ENCODE data around the gene FES.

The FES gene

DNA sequence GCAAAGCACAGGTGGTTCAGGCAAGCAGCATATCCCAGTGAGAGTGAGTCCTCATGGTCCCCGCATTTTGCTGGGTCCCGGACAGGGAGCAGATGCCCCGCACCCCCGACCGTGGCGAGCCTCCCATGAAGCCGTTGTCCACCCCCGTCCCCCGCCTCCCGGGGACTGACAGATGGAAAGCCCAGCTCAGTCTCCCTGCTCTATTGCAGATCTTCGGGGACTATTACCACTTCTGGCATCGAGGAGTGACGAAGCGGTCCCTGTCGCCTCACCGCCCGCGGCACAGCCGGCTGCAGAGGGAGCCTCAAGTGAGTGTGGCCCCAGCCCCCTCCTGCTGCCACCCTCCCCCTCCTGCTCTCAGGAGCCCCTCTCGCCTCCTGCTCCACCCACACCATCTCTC lies 8.3 kb upstream of the FES start:
- DNase-seq (ENCODE audit: low spot score), result no peak

DNA sequence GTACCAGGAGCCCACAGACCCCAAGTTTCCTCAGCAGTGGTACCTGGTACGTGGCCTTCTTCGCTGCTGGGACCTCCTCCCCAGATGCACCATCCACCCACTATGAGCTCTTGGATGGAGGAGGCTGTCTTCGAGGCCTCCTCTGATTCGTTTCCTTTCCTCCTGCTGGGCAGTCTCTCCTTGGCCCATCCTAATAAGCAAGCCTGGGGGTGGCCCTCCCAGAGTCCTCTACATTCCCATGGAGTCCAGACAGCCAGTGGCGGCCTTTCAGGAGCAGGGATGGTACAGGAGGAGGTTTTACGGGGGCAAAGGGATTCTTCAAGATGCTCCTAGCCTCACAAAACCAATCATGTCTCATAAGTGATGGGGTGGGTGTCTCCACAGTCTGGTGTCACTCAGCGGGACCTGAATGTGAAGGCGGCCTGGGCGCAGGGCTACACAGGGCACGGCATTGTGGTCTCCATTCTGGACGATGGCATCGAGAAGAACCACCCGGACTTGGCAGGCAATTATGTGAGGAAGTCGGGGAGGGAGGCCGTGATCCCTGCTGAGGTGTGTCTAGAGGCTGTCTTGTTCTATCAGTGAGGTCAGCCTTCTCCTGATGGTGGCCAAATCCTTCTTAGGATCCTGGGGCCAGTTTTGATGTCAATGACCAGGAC lies 7.7 kb upstream of the FES start:
- no peak for DNase-seq (ENCODE audit: low spot score)

DNA sequence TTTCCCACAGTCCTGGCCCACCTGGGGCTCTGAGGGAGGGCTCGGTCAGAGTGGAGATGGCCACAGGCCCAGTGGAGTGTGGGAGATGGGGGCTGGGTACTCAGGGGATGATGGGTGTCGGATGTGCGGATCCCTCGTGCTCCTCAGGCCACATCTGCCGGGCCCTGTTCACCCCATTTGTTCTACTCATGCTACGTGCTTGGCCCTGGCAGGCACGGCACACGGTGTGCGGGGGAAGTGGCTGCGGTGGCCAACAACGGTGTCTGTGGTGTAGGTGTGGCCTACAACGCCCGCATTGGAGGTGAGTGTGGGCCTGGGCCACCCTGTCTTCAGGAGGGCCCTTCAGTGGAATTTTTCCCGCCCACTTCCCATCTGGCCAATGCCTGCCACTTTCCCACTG lies 7.0 kb upstream of the FES start:
- DNase-seq (ENCODE audit: low spot score), result no peak

DNA sequence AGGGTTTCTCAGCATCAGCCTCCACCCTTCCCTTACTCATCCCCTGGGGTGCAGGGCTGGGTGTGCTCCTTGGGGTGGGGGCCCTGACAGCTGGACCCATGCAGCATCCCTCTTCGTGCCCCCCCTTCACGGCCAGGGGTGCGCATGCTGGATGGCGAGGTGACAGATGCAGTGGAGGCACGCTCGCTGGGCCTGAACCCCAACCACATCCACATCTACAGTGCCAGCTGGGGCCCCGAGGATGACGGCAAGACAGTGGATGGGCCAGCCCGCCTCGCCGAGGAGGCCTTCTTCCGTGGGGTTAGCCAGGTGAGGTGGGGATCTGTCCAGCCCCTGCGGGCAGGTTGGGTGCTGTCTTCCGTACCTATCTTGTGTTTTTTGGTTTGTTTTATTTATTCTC lies 6.3 kb upstream of the FES start:
- no peak for DNase-seq (ENCODE audit: low spot score)

DNA sequence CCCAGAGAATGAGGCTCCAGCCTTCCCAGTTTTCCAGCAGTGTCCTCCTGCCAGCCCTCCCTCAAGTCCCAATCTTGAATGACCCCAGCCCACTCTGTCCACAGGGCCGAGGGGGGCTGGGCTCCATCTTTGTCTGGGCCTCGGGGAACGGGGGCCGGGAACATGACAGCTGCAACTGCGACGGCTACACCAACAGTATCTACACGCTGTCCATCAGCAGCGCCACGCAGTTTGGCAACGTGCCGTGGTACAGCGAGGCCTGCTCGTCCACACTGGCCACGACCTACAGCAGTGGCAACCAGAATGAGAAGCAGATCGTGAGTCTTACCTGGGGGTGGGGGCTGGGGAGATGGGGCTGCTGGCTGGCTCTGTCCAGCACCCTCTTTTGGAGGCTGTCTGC lies 5.6 kb upstream of the FES start:
- no peak for DNase-seq (ENCODE audit: low spot score)

DNA sequence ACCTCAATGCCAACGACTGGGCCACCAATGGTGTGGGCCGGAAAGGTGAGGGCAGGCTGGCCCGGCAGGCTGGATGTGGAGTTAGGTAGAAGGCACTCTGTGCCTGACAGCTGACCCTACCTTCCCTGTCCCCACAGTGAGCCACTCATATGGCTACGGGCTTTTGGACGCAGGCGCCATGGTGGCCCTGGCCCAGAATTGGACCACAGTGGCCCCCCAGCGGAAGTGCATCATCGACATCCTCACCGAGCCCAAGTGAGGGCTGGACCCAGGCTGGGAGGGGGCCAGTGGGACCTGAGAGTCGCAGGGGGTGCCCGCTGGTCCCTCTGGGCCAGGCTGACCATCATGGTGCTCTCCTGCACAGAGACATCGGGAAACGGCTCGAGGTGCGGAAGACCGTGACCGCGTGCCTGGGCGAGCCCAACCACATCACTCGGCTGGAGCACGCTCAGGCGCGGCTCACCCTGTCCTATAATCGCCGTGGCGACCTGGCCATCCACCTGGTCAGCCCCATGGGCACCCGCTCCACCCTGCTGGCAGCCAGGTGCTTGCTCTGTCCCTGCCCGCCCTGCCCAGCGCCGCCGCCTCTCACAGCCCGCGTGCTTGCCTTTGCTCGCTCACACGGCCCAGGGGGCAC lies 4.5 kb upstream of the FES start:
- no peak for DNase-seq (ENCODE audit: low spot score)

DNA sequence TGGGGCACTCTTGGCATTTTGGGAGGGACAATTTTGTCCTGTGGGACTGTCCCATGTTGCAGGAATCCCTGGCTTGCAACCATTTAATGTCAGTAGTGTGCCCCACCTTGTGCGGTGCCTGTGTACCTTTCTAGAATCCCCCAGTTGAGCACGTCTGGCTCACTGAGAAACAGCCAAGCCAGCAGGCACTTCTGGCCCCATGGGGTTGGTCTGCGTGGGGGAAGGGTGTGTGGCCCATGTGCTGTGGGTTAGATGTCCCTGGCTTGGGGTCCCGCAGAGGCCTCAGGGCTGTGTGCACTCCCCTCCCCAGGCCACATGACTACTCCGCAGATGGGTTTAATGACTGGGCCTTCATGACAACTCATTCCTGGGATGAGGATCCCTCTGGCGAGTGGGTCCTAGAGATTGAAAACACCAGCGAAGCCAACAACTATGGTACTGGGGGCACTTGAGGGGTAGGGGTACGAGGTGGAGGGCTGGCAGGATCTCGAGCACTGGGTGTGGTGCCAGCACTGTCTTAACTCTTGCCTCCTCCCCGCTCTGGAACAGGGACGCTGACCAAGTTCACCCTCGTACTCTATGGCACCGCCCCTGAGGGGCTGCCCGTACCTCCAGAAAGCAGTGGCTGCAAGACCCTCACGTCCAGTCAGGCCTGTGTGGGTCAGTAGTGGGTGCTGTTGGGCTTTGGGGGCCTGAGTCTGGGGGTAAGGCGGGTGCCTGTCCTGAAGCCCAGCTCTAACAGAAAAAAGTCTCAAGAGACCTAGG lies 3.7 kb upstream of the FES start:
- no peak for DNase-seq (ENCODE audit: low spot score)

DNA sequence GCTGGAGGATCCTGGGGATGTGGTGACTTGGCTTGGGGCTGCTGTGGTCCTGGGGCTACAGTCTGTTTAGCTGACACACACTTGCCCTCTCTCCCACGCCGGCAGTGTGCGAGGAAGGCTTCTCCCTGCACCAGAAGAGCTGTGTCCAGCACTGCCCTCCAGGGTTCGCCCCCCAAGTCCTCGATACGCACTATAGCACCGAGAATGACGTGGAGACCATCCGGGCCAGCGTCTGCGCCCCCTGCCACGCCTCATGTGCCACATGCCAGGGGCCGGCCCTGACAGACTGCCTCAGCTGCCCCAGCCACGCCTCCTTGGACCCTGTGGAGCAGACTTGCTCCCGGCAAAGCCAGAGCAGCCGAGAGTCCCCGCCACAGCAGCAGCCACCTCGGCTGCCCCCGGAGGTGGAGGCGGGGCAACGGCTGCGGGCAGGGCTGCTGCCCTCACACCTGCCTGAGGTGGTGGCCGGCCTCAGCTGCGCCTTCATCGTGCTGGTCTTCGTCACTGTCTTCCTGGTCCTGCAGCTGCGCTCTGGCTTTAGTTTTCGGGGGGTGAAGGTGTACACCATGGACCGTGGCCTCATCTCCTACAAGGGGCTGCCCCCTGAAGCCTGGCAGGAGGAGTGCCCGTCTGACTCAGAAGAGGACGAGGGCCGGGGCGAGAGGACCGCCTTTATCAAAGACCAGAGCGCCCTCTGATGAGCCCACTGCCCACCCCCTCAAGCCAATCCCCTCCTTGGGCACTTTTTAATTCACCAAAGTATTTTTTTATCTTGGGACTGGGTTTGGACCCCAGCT lies 2.9 kb upstream of the FES start:
- DNase-seq (ENCODE audit: low spot score), result no peak

DNA sequence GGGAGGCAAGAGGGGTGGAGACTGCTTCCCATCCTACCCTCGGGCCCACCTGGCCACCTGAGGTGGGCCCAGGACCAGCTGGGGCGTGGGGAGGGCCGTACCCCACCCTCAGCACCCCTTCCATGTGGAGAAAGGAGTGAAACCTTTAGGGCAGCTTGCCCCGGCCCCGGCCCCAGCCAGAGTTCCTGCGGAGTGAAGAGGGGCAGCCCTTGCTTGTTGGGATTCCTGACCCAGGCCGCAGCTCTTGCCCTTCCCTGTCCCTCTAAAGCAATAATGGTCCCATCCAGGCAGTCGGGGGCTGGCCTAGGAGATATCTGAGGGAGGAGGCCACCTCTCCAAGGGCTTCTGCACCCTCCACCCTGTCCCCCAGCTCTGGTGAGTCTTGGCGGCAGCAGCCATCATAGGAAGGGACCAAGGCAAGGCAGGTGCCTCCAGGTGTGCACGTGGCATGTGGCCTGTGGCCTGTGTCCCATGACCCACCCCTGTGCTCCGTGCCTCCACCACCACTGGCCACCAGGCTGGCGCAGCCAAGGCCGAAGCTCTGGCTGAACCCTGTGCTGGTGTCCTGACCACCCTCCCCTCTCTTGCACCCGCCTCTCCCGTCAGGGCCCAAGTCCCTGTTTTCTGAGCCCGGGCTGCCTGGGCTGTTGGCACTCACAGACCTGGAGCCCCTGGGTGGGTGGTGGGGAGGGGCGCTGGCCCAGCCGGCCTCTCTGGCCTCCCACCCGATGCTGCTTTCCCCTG lies 2.2 kb upstream of the FES start:
- DNase-seq (ENCODE audit: low spot score), result no peak

DNA sequence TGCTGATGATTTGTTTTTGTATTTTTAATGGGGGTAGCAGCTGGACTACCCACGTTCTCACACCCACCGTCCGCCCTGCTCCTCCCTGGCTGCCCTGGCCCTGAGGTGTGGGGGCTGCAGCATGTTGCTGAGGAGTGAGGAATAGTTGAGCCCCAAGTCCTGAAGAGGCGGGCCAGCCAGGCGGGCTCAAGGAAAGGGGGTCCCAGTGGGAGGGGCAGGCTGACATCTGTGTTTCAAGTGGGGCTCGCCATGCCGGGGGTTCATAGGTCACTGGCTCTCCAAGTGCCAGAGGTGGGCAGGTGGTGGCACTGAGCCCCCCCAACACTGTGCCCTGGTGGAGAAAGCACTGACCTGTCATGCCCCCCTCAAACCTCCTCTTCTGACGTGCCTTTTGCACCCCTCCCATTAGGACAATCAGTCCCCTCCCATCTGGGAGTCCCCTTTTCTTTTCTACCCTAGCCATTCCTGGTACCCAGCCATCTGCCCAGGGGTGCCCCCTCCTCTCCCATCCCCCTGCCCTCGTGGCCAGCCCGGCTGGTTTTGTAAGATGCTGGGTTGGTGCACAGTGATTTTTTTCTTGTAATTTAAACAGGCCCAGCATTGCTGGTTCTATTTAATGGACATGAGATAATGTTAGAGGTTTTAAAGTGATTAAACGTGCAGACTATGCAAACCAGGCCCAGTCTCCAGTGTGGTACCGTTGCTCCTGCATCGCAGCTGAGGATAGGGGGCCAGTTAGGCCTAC lies 1.4 kb upstream of the FES start:
- no peak for DNase-seq (ENCODE audit: low spot score)

DNA sequence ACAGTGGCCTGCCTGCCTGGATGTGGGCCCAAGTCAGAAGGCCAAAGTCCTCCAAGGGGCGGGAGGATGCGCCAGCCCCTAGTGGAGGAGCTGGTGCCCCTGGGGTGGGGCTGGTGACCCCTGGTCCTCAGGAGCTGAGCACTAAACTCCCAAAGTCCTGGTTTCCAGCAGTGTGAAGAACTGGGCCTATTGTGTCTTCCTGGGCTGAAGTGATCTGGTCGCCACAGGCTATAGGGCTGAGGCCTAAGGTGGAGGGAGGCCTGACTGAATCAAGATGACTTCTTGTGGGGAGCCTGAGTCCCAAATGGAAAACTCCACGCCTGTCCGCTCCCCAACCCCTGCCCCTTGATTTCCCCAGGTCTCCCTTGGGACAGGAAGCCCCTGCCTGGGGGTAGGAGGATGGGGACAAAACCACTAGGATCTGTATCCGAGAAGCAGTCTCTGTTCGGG lies 753 bp upstream of the FES start:
- no peak for DNase-seq (ENCODE audit: low spot score)

DNA sequence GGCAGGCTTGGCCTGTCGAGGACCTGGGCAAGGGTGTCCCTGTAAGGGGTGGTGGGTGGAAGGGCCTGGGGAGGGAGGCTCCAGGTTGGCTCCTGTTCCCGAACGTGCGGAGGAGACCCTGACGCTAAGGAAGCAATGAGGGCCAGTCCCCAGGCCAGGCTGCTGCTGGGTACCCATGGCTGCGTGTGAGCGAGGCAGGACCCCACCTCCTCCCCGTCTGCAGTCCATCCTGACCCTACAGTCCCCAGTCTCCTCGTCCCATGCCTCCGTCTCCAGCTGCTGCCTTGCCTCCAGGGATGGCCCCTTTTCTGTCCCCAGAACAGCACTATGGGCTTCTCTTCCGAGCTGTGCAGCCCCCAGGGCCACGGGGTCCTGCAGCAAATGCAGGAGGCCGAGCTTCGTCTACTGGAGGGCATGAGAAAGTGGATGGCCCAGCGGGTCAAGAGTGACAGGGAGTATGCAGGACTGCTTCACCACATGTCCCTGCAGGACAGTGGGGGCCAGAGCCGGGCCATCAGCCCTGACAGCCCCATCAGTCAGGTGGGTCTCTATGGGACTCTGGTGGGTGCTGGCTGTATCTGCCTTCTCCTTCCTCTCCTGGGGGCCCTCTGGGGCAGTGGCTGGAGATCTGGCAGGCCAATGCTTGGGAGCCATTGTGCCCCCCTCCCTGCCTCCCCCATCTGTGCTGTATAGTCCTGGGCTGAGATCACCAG lies 571 bp downstream of the FES start:
- no peak for DNase-seq (ENCODE audit: low spot score)

DNA sequence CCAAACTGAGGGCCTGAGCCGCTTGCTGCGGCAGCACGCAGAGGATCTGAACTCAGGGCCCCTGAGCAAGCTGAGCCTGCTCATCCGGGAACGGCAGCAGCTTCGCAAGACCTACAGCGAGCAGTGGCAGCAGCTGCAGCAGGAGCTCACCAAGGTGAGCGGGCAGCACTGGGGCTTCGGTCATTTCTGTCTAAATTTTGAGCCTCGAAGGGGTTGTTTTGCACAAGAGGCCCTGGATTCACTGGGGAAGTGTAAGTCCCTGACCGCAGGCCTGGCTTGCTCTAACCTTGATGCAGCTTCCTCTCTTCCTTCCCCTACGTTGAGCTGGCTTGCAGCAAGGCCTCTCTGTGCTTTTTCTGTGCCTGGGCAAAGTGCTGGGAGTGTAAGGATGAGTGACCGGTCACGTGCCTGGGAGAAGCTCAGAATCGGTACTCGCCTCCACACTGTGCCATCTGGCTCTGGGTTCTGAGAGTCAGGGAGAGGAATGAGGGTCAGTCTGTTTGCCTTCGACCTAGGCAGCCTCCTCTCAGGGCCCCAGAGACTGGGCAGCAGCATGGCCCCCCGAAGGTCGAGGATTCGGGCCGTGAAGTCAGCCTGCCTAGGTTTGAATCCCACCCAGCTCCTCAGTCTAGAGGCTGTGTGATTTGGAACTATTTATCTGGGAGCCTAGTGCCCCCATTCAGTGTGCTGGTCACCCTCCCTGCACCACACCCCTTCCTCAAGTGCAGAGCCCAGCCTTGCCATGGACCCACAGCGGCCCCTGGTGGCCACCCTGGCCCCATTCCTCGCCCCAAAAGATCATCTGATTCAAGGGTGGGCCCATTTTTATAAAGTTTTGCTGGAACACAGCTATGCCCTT lies 1.4 kb downstream of the FES start:
- peak; percentile 78 for DNase-seq (ENCODE audit: low spot score)

DNA sequence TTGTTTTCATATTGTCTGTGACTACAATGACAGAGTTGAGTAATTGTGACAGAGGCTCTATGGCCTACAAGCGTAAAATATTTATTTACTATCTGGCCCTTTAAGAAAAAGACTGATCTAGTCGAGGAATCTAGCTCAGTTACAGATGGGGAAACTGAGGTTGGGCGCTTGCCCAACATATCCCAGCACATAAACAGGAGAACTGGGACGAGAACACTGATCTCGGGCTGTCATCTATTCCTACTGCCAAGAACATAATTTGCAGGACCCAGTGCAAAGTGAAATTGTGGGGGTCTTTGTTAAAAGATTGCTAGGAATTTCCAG lies 1.9 kb downstream of the FES start:
- no peak for DNase-seq (ENCODE audit: low spot score)

DNA sequence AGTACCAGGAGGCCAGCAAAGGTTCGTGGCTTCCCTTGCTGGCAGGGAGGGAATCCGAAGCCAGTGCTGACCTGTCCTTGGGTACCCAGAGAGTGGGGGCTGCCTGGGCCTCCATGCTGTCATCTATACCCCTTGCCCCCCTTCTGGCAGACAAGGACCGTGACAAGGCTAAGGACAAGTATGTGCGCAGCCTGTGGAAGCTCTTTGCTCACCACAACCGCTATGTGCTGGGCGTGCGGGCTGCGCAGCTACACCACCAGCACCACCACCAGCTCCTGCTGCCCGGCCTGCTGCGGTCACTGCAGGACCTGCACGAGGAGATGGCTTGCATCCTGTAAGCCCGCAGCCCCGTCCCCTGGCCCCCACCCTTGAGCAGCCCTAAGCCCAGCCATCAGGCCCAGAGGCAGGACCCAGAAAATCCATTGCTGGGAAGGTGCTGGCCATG lies 2.8 kb downstream of the FES start:
- no peak for DNase-seq (ENCODE audit: low spot score)

DNA sequence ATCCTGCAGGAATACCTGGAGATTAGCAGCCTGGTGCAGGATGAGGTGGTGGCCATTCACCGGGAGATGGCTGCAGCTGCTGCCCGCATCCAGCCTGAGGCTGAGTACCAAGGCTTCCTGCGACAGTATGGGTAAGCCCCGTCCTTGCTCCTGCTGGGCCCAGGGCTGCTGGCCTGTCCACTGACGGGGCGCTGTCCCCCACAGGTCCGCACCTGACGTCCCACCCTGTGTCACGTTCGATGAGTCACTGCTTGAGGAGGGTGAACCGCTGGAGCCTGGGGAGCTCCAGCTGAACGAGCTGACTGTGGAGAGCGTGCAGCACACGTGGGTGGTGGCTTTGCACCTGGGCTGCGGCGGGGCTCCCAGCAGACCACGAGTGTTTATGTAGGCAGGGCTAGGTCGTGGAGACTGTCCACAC lies 5.0 kb downstream of the FES start:
- DNase-seq (ENCODE audit: low spot score), result no peak

DNA sequence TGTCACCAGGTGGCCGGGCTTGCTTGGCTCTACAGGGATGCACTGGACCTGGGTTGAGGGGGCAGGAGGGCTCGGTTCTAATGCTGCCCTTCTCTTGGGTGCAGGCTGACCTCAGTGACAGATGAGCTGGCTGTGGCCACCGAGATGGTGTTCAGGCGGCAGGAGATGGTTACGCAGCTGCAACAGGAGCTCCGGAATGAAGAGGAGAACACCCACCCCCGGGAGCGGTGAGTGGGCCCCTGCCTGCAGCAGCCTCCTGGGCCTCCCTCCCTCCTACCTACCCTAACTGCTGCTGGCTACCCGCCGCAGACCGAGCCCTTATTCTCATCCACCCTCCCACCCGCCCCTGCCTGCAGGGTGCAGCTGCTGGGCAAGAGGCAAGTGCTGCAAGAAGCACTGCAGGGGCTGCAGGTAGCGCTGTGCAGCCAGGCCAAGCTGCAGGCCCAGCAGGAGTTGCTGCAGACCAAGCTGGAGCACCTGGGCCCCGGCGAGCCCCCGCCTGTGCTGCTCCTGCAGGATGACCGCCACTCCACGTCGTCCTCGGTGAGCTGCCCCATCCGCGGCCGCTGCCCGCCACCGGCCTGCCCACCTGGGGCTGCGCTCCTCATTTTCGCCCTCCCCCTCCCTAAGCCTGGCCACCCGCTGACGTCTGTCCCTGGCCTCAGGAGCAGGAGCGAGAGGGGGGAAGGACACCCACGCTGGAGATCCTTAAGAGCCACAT lies 5.6 kb downstream of the FES start:
- no peak for DNase-seq (ENCODE audit: low spot score)

DNA sequence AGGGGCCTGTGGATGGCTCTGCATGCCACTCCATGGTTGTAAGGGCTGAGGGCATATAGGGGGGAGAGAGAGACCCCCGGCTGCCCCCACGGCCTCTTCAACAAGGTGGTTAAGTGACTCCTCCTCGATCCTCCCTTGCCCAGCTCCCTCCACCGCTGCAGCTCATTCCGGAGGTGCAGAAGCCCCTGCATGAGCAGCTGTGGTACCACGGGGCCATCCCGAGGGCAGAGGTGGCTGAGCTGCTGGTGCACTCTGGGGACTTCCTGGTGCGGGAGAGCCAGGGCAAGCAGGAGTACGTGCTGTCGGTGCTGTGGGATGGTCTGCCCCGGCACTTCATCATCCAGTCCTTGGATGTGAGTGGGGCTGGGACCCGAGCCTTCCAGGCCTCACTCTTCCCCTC lies 6.5 kb downstream of the FES start:
- no peak for DNase-seq (ENCODE audit: low spot score)

All from CD4-positive, alpha-beta T cell treated with Interleukin-2 at 100 ng/mL for 4 hours (primary cell).